GM19395 (cell line): ENCODE measurements around the gene PRRC1.

Source experiments
- ATAC-seq: cut with Tn5 transposase; IDR thresholded peaks from one replicate; pipeline ENCODE4 v1.9.1; 2021; ENCODE audit warnings: mild to moderate bottlenecking, moderate library complexity; ENCODE audit not compliant: unreplicated experiment

The PRRC1 gene

GRCh38 chr5:127602481-127602880 lies 85.0 kb downstream of the PRRC1 start:
- no peak for ATAC-seq

DNA sequence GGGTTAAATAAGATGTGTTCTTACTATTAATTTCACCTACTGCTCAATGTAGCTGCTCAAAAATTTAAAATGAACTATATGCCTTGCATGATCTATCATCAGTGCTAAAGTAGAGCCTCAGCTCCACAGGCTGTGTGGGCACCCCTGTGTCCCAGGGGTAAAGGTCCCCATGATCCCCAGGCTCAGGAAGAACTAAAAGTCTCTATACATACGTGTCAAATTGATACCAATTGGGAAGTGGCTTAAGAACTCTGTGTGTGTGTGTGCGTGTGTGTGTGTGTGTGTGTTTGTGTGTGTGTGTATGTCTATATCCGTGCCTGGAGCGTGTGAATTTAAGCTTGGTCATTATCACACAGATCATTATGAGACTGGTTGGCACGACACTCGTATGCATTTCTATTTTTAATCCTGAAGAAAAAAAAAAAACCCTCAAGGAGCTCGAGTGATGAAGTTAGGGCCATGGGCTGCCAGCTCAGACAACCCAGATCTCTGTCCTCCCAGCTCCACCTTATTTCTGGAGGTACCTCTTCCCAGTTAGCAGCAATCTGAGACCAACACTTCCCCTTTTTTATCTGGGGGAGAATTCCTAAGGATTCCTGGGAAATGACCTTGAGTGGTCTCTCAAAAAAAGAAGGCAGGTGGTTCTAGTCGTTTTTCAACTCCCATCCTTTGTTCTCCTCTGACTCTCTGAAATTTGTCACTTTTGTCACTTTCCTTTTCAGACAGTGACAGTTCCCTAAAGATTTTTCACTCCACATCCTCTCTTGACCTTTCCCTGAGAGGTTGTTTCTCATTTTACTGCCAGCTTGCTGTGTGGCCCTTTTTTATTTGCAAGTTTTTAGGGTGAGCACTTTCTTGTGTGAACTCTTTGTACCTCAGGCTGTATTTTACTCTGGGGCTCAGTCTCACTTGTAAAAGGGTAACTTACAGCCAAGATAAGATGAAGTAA lies 85.7 kb downstream of the PRRC1 start:
- no peak for ATAC-seq
